H54 (cell line): Measurements from ENCODE around the gene DYSF.
A peak's percentile ranks its signal among the peaks of the same experiment; 100 is the strongest.

Source experiments
- DNase-seq: peaks from one replicate; pipeline ENCODE4 v3.0.0; 2011; ENCODE audit warnings: low spot score, mixed read lengths; ENCODE audit not compliant: insufficient read length
- FAIRE-seq: peaks from 3 replicates; lab custom pipeline; 2011; peaks lifted over from hg19 to GRCh38; lab: Jason Lieb, UNC
- POLR2A ChIP-seq: IDR thresholded peaks from 2 replicates; pipeline ENCODE4 v1.6.1; 2011; ENCODE audit warnings: low read depth, mild to moderate bottlenecking, low read length

Gene DYSF

DNA sequence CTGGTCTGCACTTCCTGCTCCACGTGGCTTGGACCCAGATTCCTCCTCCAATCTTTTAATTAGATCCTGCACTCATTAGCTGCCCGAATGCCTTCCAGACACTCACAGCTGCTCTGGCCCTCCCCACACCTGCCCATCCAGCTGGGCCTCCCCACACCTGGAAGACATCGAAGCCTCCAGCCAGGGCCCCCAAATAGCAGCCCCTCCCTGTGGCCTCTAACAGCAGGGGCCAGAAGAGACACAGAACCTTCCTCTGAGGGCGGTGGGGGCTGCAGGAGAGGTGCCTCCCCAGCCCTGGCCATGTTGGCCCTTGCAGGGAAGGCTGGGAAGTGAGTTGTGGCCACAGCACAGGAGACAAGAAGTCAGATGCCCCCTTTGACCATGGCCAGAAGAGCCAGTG lies 252.8 kb downstream of the DYSF start:
- no peak for TF ChIP-seq POLR2A
- no peak for FAIRE-seq
- DNase-seq = no peak

DNA sequence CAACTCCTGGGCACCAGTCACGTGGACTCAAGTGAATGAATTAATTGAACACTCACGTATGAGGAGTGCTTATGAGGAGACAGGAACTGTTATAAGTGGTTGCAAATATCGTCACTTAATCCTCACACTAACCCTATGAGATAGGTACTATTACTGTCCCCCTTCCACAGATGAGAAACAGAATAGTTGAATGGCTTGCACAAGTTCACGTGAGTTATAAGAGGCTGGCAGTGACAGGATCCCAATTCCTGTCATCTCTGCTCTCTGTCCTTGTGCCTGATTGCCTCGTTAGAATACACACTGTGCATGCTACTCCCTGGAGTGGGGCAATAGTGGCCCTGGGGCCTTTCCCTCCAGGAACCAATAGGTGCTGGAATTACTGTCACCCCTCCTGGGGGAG lies 253.5 kb downstream of the DYSF start:
- no peak for FAIRE-seq

DNA sequence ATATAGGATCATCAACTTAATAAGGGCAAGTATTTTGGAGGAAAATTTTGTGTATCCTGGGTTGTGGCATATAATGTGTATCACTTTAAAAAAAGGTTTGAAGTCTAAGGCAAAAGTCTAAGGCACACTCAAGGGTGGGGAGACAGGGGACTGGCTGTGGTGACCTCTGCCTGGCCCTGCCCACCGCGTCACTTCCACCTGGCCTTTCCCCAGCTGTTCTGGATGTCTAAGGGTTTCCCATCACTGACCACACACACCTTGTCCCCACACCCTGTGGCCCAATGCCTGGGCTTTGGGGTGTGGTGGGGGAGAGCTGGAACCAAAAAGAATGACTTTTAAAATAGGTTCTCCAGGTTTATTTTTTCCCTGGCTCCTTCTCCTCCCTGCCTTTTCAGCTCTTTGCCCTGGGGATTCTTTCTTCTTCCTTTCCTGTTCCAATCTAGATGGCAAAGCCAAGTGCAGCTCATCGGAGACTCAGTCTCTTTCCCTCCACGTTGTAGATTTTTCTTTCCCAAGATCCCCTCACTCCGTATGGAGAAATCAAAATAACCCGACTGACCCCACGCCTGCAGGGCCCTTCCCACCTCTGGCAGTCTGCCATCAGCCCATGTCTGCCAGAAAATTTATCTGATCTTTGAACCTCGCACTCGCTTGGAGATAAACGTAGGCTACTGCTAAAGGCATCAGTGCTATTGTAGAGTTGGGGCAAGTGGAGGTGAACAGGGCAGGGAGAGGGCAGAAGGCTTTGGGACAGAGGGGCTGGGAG lies 257.2 kb downstream of the DYSF start:
- FAIRE-seq (no peak), DNase-seq (no peak)
- no peak for TF ChIP-seq POLR2A

More for the DNA sequence above, 253.5 kb downstream of the DYSF start:
- DNase-seq = no peak
- TF ChIP-seq POLR2A = no peak

DNA sequence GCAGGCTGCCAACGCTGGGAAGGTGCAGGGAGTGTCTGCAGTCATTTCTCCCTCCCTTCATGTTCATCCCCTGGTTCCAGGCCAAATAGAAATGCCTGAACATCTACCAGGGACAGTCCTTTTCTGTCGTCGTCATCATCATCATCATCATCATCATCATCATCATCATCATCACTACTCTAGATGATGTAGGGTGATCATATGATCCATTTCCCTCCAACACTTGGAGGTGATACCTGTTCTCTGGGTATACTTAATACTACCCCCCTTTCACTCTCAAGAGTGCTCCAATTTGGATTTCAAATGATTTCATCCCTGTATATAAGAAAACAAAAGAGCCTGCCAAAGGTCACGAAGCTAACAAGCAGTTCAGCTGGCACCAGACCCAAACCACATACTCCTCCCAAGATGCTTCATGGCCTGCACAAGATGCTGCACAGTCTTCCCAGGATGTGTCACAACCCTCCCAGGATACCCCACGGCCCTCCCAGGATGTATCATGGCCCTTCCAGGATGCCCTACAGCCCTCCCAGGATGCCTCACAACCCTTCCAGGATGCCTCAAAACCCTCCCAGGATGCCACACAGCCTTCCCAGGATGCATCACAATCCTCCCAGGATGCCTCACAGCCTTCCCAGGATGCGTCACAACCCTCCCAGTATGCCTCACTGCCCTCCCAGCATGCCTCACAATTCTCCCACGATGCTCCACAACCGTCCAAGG lies 257.9 kb downstream of the DYSF start:
- FAIRE-seq = no peak
- peak; percentile 41 for DNase-seq
- no peak for TF ChIP-seq POLR2A

DNA sequence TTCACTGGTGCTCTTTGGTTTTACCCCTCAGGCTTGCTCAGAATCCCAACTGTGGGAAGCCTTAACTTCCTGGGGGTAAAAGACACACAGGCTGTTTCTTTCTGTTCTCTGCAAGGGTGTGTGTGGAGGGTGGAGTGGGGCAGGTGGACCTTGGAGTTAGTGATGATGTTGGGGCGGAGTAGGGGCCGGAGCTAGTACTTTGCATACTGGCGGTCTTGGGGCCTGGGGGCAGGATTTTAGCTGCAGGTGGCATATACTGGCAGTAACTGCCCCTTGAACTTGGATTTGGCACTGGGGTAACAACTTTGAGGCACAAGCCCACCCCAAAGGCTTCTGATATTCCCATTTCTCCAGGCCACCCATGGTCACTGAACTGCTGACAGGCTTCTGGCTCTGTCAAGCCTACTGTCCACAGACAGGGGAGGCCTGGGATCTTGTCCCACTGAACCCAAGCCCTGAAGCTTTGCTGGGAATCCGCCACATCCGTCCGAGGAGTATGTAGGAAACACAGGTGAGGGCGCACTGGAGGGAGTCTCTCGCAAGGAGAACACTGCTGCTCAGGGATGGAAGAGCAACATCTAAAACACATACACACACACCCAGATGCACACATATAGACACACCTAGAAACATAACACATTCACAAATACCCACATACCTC lies 258.9 kb downstream of the DYSF start:
- DNase-seq = no peak
- TF ChIP-seq POLR2A = no peak
- FAIRE-seq = no peak

DNA sequence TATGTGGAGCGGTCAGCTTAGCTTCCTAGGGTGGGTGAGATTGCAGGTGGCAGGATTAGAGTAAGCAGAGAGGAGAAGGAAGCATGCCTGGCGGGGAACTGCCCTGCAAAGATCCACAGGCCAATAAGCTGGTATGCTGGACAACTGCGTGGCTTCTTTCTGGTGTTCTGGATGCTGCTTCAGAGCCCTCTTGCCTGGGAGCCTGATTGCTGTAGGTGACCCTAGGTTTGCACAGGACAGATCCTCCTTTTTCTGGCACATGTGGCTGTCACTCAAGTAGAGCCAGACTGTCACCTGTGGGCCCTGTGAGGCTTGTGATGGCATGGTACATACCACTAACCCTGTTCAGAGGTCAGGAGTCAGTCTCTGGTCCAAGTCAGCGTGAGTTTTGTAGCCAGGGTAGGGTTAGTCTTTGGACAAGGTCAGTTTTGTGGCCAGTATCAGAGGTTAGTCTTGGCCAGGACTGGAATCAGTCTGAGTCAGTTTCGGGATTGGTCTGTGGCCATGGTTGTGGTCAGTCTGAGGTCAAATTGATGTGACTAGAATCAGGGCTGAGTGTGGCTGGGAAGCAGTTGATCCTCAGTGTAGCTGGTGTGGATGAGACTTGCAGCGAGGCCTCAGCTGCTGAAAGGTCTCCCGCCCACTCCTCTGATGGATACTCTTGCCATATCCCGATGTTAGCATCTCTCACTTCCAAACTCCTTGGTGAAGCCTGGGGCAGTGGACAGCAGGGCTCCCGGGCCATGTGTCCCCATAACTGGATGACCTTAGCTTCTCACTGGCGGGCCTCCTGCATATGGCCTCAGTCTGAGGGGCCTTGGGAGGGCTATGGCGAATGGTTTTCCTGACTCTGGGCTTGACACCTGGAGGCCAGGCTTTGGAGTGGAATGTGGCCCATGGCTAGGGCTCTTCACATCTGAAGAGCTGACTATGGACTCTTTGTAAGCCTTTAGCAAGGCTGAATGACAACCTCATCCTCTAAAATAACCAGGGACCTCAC lies 260.5 kb downstream of the DYSF start:
- no peak for FAIRE-seq

DNA sequence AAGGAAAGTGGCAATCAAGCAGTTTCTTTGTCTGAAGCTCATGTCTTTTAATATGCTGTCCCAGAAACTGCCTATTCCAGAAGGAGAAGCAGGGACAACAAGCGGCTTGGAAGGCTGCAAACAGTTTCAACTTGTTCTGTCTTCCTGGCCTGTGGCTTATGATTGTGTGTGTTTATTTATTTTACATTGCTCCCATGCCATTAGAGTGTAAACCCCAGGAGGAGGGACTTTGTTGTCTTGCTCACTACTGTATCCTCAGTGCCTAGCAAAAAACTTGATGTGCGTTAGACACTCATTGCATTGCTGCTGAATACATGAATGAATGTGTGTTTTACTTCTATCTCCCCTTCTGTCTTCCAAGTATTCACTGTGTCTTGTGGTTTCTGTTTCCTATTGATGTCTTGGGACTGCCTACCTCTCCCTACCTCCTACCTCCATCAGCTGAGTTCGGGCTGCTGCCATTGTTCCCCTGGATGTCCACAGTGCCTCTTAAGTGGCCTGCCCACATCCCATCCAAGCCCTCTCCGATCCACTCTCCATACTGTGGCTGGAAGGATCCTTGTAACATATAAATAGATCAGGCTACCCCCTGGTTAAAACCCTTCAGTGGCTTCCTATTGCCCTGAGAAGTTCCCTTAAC lies 261.4 kb downstream of the DYSF start:
- no peak for TF ChIP-seq POLR2A
- no peak for FAIRE-seq
- no peak for DNase-seq

More for the DNA sequence above, 260.5 kb downstream of the DYSF start:
- DNase-seq = peak; percentile 60
- TF ChIP-seq POLR2A = no peak

DNA sequence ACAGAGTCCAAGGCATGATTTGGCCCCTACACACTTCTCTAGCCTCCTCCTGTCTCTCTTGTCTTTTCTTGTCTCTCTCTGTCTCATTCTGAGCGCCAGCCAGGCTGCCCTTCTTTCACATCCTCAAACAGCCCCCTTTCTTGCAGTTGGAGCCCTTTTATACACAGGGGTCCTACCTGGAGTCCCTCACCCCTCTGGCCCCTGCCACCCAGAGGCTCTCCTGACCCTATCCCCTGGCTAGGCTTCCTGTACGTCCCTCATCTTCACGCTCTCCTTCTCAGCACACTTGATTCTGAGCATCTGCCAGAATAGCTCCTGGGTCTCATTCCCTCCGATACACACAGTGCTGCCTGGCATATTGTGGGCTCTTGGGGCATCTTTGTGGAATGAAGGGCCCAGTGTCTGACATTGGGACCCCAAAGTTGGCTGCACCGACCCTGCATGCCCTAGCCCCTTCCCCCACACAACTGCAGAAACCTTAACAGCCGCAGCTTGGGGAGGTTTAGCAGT lies 261.9 kb downstream of the DYSF start:
- no peak for TF ChIP-seq POLR2A
- FAIRE-seq (no peak), DNase-seq (no peak)

DNA sequence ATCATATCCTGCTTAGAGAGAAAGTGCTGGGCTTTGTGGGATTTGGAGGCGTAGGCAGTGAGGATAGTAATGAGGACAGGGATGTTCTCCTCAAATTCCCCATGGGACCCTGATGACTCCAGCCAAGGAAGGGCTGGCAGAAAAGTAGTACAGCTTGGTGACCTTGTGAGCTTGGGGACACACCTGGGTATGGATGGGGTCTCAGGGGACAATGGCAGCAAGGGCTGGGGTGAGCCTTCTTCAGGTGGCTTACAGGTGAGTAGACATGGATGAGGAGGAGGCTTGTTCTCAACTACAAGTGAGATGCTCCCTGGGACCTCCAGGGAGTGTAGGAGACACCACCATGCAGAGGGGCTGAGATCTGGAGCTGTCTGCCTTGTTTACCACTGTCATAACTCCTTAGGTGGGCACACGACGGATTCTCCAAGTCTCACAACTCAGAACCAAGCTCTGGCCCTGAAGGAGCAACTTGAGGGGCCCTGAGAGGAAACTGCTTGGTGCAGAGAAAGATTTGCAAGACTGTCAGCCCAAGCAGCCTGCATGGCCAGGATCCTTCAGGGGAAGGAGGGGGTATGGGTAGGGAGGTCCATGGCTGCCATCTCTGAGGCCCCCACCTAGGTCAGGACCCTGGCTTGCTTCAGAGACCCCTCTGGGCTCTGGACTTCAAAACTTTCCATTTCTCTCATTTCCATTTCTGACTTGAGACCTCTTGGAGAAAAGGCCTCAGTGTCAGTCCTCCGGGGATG lies 262.8 kb downstream of the DYSF start:
- no peak for FAIRE-seq

DNA sequence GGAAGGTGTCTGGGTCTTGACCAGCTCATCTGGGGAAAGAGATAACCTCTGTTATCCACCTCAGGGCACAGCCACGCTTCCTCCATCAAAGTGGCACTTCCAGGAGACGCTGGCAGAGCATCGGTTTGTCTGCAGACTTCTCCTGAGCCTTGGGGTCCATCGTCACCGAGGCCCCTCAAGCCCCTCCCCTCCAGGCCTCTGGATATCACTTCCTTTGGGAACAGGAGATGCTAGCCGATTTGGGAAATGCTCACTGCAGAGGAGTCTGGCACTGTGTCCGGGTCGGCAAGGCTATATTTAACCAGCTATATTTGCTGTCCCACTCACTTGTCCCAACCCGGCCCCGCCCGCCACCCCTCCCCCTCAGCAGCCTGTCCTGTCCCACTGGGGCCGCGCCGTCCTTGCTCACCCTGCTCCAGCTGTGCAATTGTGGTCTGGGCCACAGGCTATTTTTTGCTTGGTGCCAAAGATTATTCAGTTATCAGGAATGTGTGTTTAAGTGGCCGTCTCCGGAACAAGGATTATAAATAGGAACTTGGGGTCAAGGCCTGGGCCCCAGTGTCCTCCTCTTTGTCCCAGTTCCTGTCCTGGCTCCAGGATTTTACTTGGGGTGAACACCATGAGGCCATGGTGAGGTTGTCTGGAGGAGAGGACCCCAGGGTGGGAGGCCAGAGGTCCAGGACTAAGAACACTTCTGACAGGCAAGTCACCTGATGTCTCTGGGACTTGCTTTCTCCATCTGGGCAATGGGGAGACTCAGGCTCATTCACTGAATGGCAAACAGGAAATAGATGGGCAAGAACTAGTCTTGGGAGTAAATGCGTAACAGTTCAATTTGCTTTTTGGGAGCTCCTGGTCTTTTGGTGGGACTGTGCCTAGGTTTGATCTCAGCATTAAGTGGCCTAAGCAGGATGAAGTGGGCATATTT lies 263.6 kb downstream of the DYSF start:
- peak; percentile 76 for DNase-seq
- no peak for FAIRE-seq
- no peak for TF ChIP-seq POLR2A

More for the DNA sequence above, 262.8 kb downstream of the DYSF start:
- no peak for TF ChIP-seq POLR2A
- no peak for DNase-seq

DNA sequence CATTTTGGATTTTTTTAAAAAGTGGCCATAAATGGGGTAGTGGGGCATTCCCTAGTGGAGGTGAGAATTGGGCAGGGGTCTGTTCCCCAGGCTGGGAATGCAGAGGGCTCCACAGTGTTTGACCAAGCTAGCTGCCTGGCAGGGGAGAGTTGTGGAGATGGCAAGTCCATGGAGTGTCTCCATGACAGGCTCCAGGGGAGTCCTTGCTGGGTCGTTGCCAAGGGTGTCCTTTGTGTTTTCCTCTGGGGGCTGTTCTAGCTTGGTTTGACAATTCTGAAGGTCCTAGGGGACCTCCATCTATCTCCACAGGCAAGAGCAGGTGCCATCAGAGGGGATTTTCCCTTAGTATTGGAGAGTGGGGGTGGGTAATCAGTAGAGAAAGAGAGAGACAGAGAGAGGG lies 265.3 kb downstream of the DYSF start:
- FAIRE-seq (no peak), DNase-seq (no peak)
- TF ChIP-seq POLR2A = no peak
